Transverse colon (tissue), 3 donors: ENCODE data around the gene C6orf141.

Experiments used
- CTCF ChIP-seq, 5 experiments: fragments of 200-600 bp in 3 of 5; fragments of 450-650 bp in 2 of 5; sonication (generic) in 3 of 5; IDR thresholded peaks; 1 replicate in 2 of 5; 2 replicates in 3 of 5; pipeline ENCODE4 v1.5.1; 2016 to 2017; ENCODE audit warnings: antibody characterized with exemption in 5 of 5, inconsistent platforms in 3 of 5, mild to moderate bottlenecking in 2 of 5, moderate library complexity in 1 of 5
- POLR2A ChIP-seq: fragments of 450-650 bp; IDR thresholded peaks from one replicate; pipeline ENCODE4 v1.6.1; 2016; ENCODE audit warnings: antibody characterized with exemption, mild to moderate bottlenecking, moderate library complexity

DNA sequence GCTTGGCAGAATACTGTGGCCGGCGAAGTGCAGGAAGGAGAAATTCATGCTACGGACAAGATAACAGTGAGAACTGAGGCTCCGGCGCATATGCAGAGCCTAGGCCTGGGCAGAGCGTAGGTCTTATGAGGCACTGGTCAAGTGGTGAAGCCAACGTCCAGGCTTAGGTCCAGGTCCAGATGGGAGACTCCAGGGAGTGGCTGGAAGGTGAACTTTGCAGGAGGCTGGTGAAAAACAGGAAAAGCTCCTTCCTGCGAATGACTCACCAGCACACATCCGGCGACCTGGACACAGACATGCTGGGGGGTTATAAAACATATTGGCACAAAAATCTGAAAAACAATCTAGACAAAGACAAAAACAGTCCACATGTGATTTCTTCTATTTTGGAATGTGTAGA, 15.4 kb downstream of the C6orf141 start:
- TF ChIP-seq POLR2A (no peak), CTCF (IDR thresholded peaks at IDR 0.05) (no peak)
